ENCODE measurements around the gene ARHGEF38. TPM values are rescaled to one million over a fixed set of nuclear protein-coding genes. Genes with fewer than 3 reads are reported as not detected.

ARHGEF38 gene
- total and polyA plus RNA-seq, 7 experiments from 2014 or later: 0.45 TPM; not detected in 6

GRCh38 chr4:105594099-105595010 is 41.9 kb downstream of the ARHGEF38 start:
- Histone ChIP-seq H3K4me1 (ENCODE audit: control insufficient read depth in 2 of 2, insufficient read depth in 2 of 2, low read length in 2 of 2) (no peaks in the 10 kb centered on the region), H3K9me3 (ENCODE audit: control insufficient read depth in 2 of 3, low read length in 3 of 3) (no peaks in the 10 kb centered on the region), H3K4me3 (ENCODE audit: low read length) (no peak overlapping the region), H3K27ac (ENCODE audit: low read depth, low read length) (no peak overlapping the region), H3K36me3 (ENCODE audit: control insufficient read depth in 2 of 3, insufficient read depth in 3 of 3, low read length in 3 of 3) (no peaks in the 10 kb centered on the region), H3K27me3 (ENCODE audit: control insufficient read depth in 2 of 2, insufficient read depth in 2 of 2, low read length in 2 of 2) (no peaks in the 10 kb centered on the region)
- POLR2A ChIA-PET: no interaction called here
- no peaks in the 10 kb centered on the region for H3K36me3 Mint-ChIP-seq
- CTCF ChIA-PET: interaction anchor here (0.5 kb wide), 1 partner anchor 12 kb away, joined by 3 read pairs; no protein-coding TSS in a partner anchor
- intact Hi-C loops (cut with micrococcal nuclease): no loop called here
- peaks cover 0 to 1% (median 0%) of the 10 kb centered on the region in 11 donors for H3K9me3 Mint-ChIP-seq
- DNase-seq: no peak
- no peaks in the 10 kb centered on the region for H3K4me1 Mint-ChIP-seq
- H3K4me3 Mint-ChIP-seq: no peak overlapping the region
- H3K27ac Mint-ChIP-seq: no peak overlapping the region
- ATAC-seq: no peak
- peaks cover 10 to 34% (median 28%) of the 10 kb centered on the region in 5 donors for H3K27me3 Mint-ChIP-seq

DNA sequence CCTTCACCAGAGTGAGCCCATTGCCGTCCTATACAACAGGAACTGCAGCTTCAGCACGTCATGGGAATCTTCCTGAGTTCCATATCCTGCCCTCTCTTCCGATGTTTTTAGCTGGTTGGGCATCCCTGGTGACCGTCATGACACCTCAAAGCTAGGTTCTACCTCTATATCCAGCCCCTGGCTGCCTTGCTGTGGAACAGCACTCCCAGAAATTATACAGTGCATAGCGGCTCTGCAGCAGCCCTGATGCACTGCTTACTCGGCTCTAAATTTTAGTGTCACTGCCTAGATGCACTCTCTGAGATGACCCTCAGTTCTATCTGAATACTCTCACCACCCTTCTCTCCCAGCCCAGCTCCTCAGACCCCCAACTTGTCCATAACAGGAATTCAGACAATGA is 44.3 kb downstream of the ARHGEF38 start:
- Histone ChIP-seq H3K9me3 (ENCODE audit: control insufficient read depth in 2 of 3, low read length in 3 of 3) (no peaks in the 10 kb centered on the region), H3K27ac (ENCODE audit: low read depth, low read length) (no peak overlapping the region), H3K27me3 (ENCODE audit: control insufficient read depth in 2 of 2, insufficient read depth in 2 of 2, low read length in 2 of 2) (no peaks in the 10 kb centered on the region), H3K4me1 (ENCODE audit: control insufficient read depth in 2 of 2, insufficient read depth in 2 of 2, low read length in 2 of 2) (no peaks in the 10 kb centered on the region), H3K36me3 (ENCODE audit: control insufficient read depth in 2 of 3, insufficient read depth in 3 of 3, low read length in 3 of 3) (no peaks in the 10 kb centered on the region), H3K4me3 (ENCODE audit: low read length) (no peak overlapping the region)
- ChIA-PET POLR2A (no interaction called here), CTCF (no interaction called here)
- Mint-ChIP-seq H3K4me1 (no peaks in the 10 kb centered on the region), H3K27ac (no peak overlapping the region), H3K27me3 (peaks cover 10 to 33% (median 30%) of the 10 kb centered on the region in 5 donors), H3K9me3 (peaks cover 0 to 1% (median 0%) of the 10 kb centered on the region in 11 donors), H3K4me3 (no peak overlapping the region), H3K36me3 (no peaks in the 10 kb centered on the region)
- intact Hi-C loops (cut with micrococcal nuclease): no loop called here
- DNase-seq (no peak), ATAC-seq (no peak)

- intact Hi-C loops (cut with micrococcal nuclease): no loop called here
- Mint-ChIP-seq H3K4me3 (no peak overlapping the region), H3K4me1 (no peaks in the 10 kb centered on the region), H3K36me3 (no peaks in the 10 kb centered on the region), H3K27me3 (peaks cover 7 to 21% (median 19%) of the 10 kb centered on the region in 5 donors), H3K9me3 (no peaks in the 10 kb centered on the region), H3K27ac (no peak overlapping the region)
- POLR2A ChIA-PET: no interaction called here
- no peaks in the 10 kb centered on the region for H3K4me1 ChIP-seq (ENCODE audit: control insufficient read depth in 2 of 2, insufficient read depth in 2 of 2, low read length in 2 of 2)
- H3K9me3 ChIP-seq (ENCODE audit: control insufficient read depth in 2 of 3, low read length in 3 of 3): no peaks in the 10 kb centered on the region
- no peak for DNase-seq
- H3K27ac ChIP-seq (ENCODE audit: low read depth, low read length): no peak overlapping the region
- no peak overlapping the region for H3K4me3 ChIP-seq (ENCODE audit: low read length)
- CTCF ChIA-PET: no interaction called here
- no peaks in the 10 kb centered on the region for H3K36me3 ChIP-seq (ENCODE audit: control insufficient read depth in 2 of 3, insufficient read depth in 3 of 3, low read length in 3 of 3)
- ATAC-seq: no peak
- H3K27me3 ChIP-seq (ENCODE audit: control insufficient read depth in 2 of 2, insufficient read depth in 2 of 2, low read length in 2 of 2): no peaks in the 10 kb centered on the region
Measured at GRCh38 chr4:105598052-105598451, 45.6 kb downstream of the ARHGEF38 start.

- ChIA-PET POLR2A (no interaction called here), CTCF (no interaction called here)
- Mint-ChIP-seq H3K4me1 (no peaks in the 10 kb centered on the region), H3K27me3 (peaks cover 9 to 20% (median 16%) of the 10 kb centered on the region in 5 donors), H3K9me3 (no peaks in the 10 kb centered on the region), H3K36me3 (no peaks in the 10 kb centered on the region), H3K27ac (no peak overlapping the region), H3K4me3 (no peak overlapping the region)
- DNase-seq (no peak), ATAC-seq (no peak)
- no peaks in the 10 kb centered on the region for H3K4me1 ChIP-seq (ENCODE audit: control insufficient read depth in 2 of 2, insufficient read depth in 2 of 2, low read length in 2 of 2)
- intact Hi-C loops (cut with micrococcal nuclease): no loop called here
- no peaks in the 10 kb centered on the region for H3K36me3 ChIP-seq (ENCODE audit: control insufficient read depth in 2 of 3, insufficient read depth in 3 of 3, low read length in 3 of 3)
- H3K4me3 ChIP-seq (ENCODE audit: low read length): no peak overlapping the region
- H3K27me3 ChIP-seq (ENCODE audit: control insufficient read depth in 2 of 2, insufficient read depth in 2 of 2, low read length in 2 of 2): no peaks in the 10 kb centered on the region
- H3K27ac ChIP-seq (ENCODE audit: low read depth, low read length): no peak overlapping the region
- H3K9me3 ChIP-seq (ENCODE audit: control insufficient read depth in 2 of 3, low read length in 3 of 3): no peaks in the 10 kb centered on the region
Measured at GRCh38 chr4:105598787-105599186, 46.4 kb downstream of the ARHGEF38 start.

DNA sequence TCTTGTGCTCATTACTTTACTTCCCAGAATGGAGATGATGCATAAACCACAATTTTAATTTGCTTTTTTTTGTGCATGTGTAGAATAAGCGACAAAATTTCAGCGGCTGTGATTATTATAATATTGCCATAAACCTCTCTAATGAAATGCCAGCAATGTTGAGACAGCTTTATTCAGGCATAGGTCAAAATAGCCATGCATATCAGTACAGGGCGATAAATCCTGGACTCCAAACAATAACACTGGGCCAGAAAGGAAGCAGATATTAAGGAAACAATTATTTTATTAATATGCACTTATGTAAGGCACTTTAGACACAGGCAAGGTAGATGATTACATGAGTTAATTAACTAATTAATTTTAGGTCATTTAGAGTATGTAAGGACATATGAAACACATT is 47.1 kb downstream of the ARHGEF38 start:
- Histone ChIP-seq H3K4me3 (ENCODE audit: low read length) (no peak overlapping the region), H3K4me1 (ENCODE audit: control insufficient read depth in 2 of 2, insufficient read depth in 2 of 2, low read length in 2 of 2) (no peaks in the 10 kb centered on the region), H3K9me3 (ENCODE audit: control insufficient read depth in 2 of 3, low read length in 3 of 3) (no peaks in the 10 kb centered on the region), H3K27ac (ENCODE audit: low read depth, low read length) (no peak overlapping the region), H3K36me3 (ENCODE audit: control insufficient read depth in 2 of 3, insufficient read depth in 3 of 3, low read length in 3 of 3) (no peaks in the 10 kb centered on the region), H3K27me3 (ENCODE audit: control insufficient read depth in 2 of 2, insufficient read depth in 2 of 2, low read length in 2 of 2) (no peaks in the 10 kb centered on the region)
- CTCF ChIA-PET: no interaction called here
- intact Hi-C loops (cut with micrococcal nuclease): no loop called here
- H3K36me3 Mint-ChIP-seq: no peaks in the 10 kb centered on the region
- no peak for DNase-seq
- no peak for ATAC-seq
- no peaks in the 10 kb centered on the region for H3K9me3 Mint-ChIP-seq
- H3K4me1 Mint-ChIP-seq: no peaks in the 10 kb centered on the region
- peaks cover 6 to 20% (median 16%) of the 10 kb centered on the region in 5 donors for H3K27me3 Mint-ChIP-seq
- no peak overlapping the region for H3K4me3 Mint-ChIP-seq
- H3K27ac Mint-ChIP-seq: no peak overlapping the region
- POLR2A ChIA-PET: no interaction called here

GRCh38 chr4:105599932-105600655 is 47.7 kb downstream of the ARHGEF38 start:
- Histone ChIP-seq H3K36me3 (ENCODE audit: control insufficient read depth in 2 of 3, insufficient read depth in 3 of 3, low read length in 3 of 3) (no peaks in the 10 kb centered on the region), H3K4me3 (ENCODE audit: low read length) (no peak overlapping the region), H3K4me1 (ENCODE audit: control insufficient read depth in 2 of 2, insufficient read depth in 2 of 2, low read length in 2 of 2) (no peaks in the 10 kb centered on the region), H3K27ac (ENCODE audit: low read depth, low read length) (no peak overlapping the region), H3K9me3 (ENCODE audit: control insufficient read depth in 2 of 3, low read length in 3 of 3) (no peaks in the 10 kb centered on the region), H3K27me3 (ENCODE audit: control insufficient read depth in 2 of 2, insufficient read depth in 2 of 2, low read length in 2 of 2) (no peaks in the 10 kb centered on the region)
- CTCF ChIA-PET: no interaction called here
- POLR2A ChIA-PET: no interaction called here
- no peaks in the 10 kb centered on the region for H3K9me3 Mint-ChIP-seq
- H3K27ac Mint-ChIP-seq: no peak overlapping the region
- H3K4me1 Mint-ChIP-seq: no peaks in the 10 kb centered on the region
- H3K4me3 Mint-ChIP-seq: no peak overlapping the region
- DNase-seq (no peak), ATAC-seq (no peak)
- H3K27me3 Mint-ChIP-seq: peaks cover 4 to 17% (median 14%) of the 10 kb centered on the region in 5 donors
- no peaks in the 10 kb centered on the region for H3K36me3 Mint-ChIP-seq
- intact Hi-C loops (cut with micrococcal nuclease): no loop called here

All from naive thymus-derived CD4-positive, alpha-beta T cell (primary cell).